Measurements from ENCODE around the gene TBX19.

The TBX19 gene

GRCh38 chr1:168285521-168285790 is 4.8 kb downstream of the TBX19 start:
- peaks cover 3% of the 10 kb centered on the region for H3K4me1 ChIP-seq (ENCODE audit: control insufficient read depth, insufficient read depth, low read length)
- no peak overlapping the region for H3K9ac ChIP-seq (ENCODE audit: low read depth, low read length)
- no peaks in the 10 kb centered on the region for H3K36me3 ChIP-seq (ENCODE audit: control insufficient read depth, insufficient read depth, low read length)

GRCh38 chr1:168285971-168286927 is 5.6 kb downstream of the TBX19 start:
- Histone ChIP-seq H3K9ac (ENCODE audit: low read depth, low read length) (no peak overlapping the region), H3K36me3 (ENCODE audit: control insufficient read depth, insufficient read depth, low read length) (no peaks in the 10 kb centered on the region), H3K9me3 (ENCODE audit: control insufficient read depth, insufficient read depth, low read length) (no peaks in the 10 kb centered on the region), H3K27me3 (ENCODE audit: control insufficient read depth, insufficient read depth, low read length) (no peaks in the 10 kb centered on the region), H3K4me3 (ENCODE audit: low read depth, low read length) (no peak overlapping the region), H3K4me1 (ENCODE audit: control insufficient read depth, insufficient read depth, low read length) (peaks cover 3% of the 10 kb centered on the region)

More at GRCh38 chr1:168285521-168285790, 4.8 kb downstream of the TBX19 start:
- Histone ChIP-seq H3K4me3 (ENCODE audit: low read depth, low read length) (no peak overlapping the region), H3K9me3 (ENCODE audit: control insufficient read depth, insufficient read depth, low read length) (no peaks in the 10 kb centered on the region), H3K27me3 (ENCODE audit: control insufficient read depth, insufficient read depth, low read length) (no peaks in the 10 kb centered on the region)

GRCh38 chr1:168287237-168287664 is 6.6 kb downstream of the TBX19 start:
- Histone ChIP-seq H3K4me1 (ENCODE audit: control insufficient read depth, insufficient read depth, low read length) (peaks cover 3% of the 10 kb centered on the region), H3K4me3 (ENCODE audit: low read depth, low read length) (no peak overlapping the region)

GRCh38 chr1:168288311-168289052 is 7.8 kb downstream of the TBX19 start:
- Histone ChIP-seq H3K27me3 (ENCODE audit: control insufficient read depth, insufficient read depth, low read length) (no peaks in the 10 kb centered on the region), H3K4me3 (ENCODE audit: low read depth, low read length) (no peak overlapping the region), H3K9ac (ENCODE audit: low read depth, low read length) (no peak overlapping the region), H3K9me3 (ENCODE audit: control insufficient read depth, insufficient read depth, low read length) (no peaks in the 10 kb centered on the region), H3K4me1 (ENCODE audit: control insufficient read depth, insufficient read depth, low read length) (peaks cover 3% of the 10 kb centered on the region), H3K36me3 (ENCODE audit: control insufficient read depth, insufficient read depth, low read length) (no peaks in the 10 kb centered on the region)

More at GRCh38 chr1:168287237-168287664, 6.6 kb downstream of the TBX19 start:
- Histone ChIP-seq H3K27me3 (ENCODE audit: control insufficient read depth, insufficient read depth, low read length) (no peaks in the 10 kb centered on the region), H3K36me3 (ENCODE audit: control insufficient read depth, insufficient read depth, low read length) (no peaks in the 10 kb centered on the region), H3K9ac (ENCODE audit: low read depth, low read length) (no peak overlapping the region), H3K9me3 (ENCODE audit: control insufficient read depth, insufficient read depth, low read length) (no peaks in the 10 kb centered on the region)

- H3K4me3 ChIP-seq (ENCODE audit: low read depth, low read length): no peak overlapping the region
- no peaks in the 10 kb centered on the region for H3K27me3 ChIP-seq (ENCODE audit: control insufficient read depth, insufficient read depth, low read length)
- no peaks in the 10 kb centered on the region for H3K4me1 ChIP-seq (ENCODE audit: control insufficient read depth, insufficient read depth, low read length)
- H3K36me3 ChIP-seq (ENCODE audit: control insufficient read depth, insufficient read depth, low read length): no peaks in the 10 kb centered on the region
- no peaks in the 10 kb centered on the region for H3K9me3 ChIP-seq (ENCODE audit: control insufficient read depth, insufficient read depth, low read length)
- no peak overlapping the region for H3K9ac ChIP-seq (ENCODE audit: low read depth, low read length)
Measured at GRCh38 chr1:168291222-168291837, 10.7 kb downstream of the TBX19 start.

GRCh38 chr1:168293356-168293755 is 12.7 kb downstream of the TBX19 start:
- Histone ChIP-seq H3K4me1 (ENCODE audit: control insufficient read depth, insufficient read depth, low read length) (no peaks in the 10 kb centered on the region), H3K9me3 (ENCODE audit: control insufficient read depth, insufficient read depth, low read length) (no peaks in the 10 kb centered on the region), H3K4me3 (ENCODE audit: low read depth, low read length) (no peak overlapping the region), H3K9ac (ENCODE audit: low read depth, low read length) (no peak overlapping the region), H3K27me3 (ENCODE audit: control insufficient read depth, insufficient read depth, low read length) (no peaks in the 10 kb centered on the region), H3K36me3 (ENCODE audit: control insufficient read depth, insufficient read depth, low read length) (no peaks in the 10 kb centered on the region)

GRCh38 chr1:168295411-168296114 is 14.9 kb downstream of the TBX19 start:
- H3K9me3 ChIP-seq (ENCODE audit: control insufficient read depth, insufficient read depth, low read length): no peaks in the 10 kb centered on the region
- no peak overlapping the region for H3K4me3 ChIP-seq (ENCODE audit: low read depth, low read length)
- no peaks in the 10 kb centered on the region for H3K4me1 ChIP-seq (ENCODE audit: control insufficient read depth, insufficient read depth, low read length)
- H3K27me3 ChIP-seq (ENCODE audit: control insufficient read depth, insufficient read depth, low read length): no peaks in the 10 kb centered on the region
- no peak overlapping the region for H3K9ac ChIP-seq (ENCODE audit: low read depth, low read length)
- no peaks in the 10 kb centered on the region for H3K36me3 ChIP-seq (ENCODE audit: control insufficient read depth, insufficient read depth, low read length)

- Histone ChIP-seq H3K27me3 (ENCODE audit: control insufficient read depth, insufficient read depth, low read length) (no peaks in the 10 kb centered on the region), H3K9me3 (ENCODE audit: control insufficient read depth, insufficient read depth, low read length) (no peaks in the 10 kb centered on the region), H3K4me3 (ENCODE audit: low read depth, low read length) (no peak overlapping the region), H3K36me3 (ENCODE audit: control insufficient read depth, insufficient read depth, low read length) (no peaks in the 10 kb centered on the region), H3K4me1 (ENCODE audit: control insufficient read depth, insufficient read depth, low read length) (no peaks in the 10 kb centered on the region), H3K9ac (ENCODE audit: low read depth, low read length) (no peak overlapping the region)
Measured at GRCh38 chr1:168297019-168297730, 16.5 kb downstream of the TBX19 start.

GRCh38 chr1:168298446-168298845 is 17.8 kb downstream of the TBX19 start:
- no peaks in the 10 kb centered on the region for H3K36me3 ChIP-seq (ENCODE audit: control insufficient read depth, insufficient read depth, low read length)
- H3K9me3 ChIP-seq (ENCODE audit: control insufficient read depth, insufficient read depth, low read length): no peaks in the 10 kb centered on the region
- no peak overlapping the region for H3K4me3 ChIP-seq (ENCODE audit: low read depth, low read length)
- no peaks in the 10 kb centered on the region for H3K4me1 ChIP-seq (ENCODE audit: control insufficient read depth, insufficient read depth, low read length)
- H3K27me3 ChIP-seq (ENCODE audit: control insufficient read depth, insufficient read depth, low read length): no peaks in the 10 kb centered on the region
- no peak overlapping the region for H3K9ac ChIP-seq (ENCODE audit: low read depth, low read length)

- no peaks in the 10 kb centered on the region for H3K9me3 ChIP-seq (ENCODE audit: control insufficient read depth, insufficient read depth, low read length)
- H3K27me3 ChIP-seq (ENCODE audit: control insufficient read depth, insufficient read depth, low read length): no peaks in the 10 kb centered on the region
- no peak overlapping the region for H3K9ac ChIP-seq (ENCODE audit: low read depth, low read length)
- H3K4me3 ChIP-seq (ENCODE audit: low read depth, low read length): no peak overlapping the region
- H3K4me1 ChIP-seq (ENCODE audit: control insufficient read depth, insufficient read depth, low read length): no peaks in the 10 kb centered on the region
- no peaks in the 10 kb centered on the region for H3K36me3 ChIP-seq (ENCODE audit: control insufficient read depth, insufficient read depth, low read length)
Measured at GRCh38 chr1:168300626-168301025, 19.9 kb downstream of the TBX19 start.

Measured in iPS-15b (cell line).